Activated CD4-positive, alpha-beta T cell treated with anti-CD3 and anti-CD28 coated beads for 48 hours (primary cell): ENCODE data around the gene FCN2.

ENCODE experiments used
- DNase-seq: peaks from one replicate; pipeline ENCODE4 v3.0.0-alpha.2; 2020

The FCN2 gene

GRCh38 chr9:134880484-134881312, at the start of gene FCN2:
Gene FCN2 (plus strand): TSS chr9:134880810. CDS start chr9:134880822, 12 bp downstream.
- no peak for DNase-seq

GRCh38 chr9:134830926-134831720, 49.5 kb upstream of the FCN2 start:
- DNase-seq: no peak

- DNase-seq: no peak
Observed at GRCh38 chr9:134832471-134832870, 48.1 kb upstream of the FCN2 start.

- DNase-seq: no peak
Observed at GRCh38 chr9:134833294-134833880, 47.2 kb upstream of the FCN2 start.

DNA sequence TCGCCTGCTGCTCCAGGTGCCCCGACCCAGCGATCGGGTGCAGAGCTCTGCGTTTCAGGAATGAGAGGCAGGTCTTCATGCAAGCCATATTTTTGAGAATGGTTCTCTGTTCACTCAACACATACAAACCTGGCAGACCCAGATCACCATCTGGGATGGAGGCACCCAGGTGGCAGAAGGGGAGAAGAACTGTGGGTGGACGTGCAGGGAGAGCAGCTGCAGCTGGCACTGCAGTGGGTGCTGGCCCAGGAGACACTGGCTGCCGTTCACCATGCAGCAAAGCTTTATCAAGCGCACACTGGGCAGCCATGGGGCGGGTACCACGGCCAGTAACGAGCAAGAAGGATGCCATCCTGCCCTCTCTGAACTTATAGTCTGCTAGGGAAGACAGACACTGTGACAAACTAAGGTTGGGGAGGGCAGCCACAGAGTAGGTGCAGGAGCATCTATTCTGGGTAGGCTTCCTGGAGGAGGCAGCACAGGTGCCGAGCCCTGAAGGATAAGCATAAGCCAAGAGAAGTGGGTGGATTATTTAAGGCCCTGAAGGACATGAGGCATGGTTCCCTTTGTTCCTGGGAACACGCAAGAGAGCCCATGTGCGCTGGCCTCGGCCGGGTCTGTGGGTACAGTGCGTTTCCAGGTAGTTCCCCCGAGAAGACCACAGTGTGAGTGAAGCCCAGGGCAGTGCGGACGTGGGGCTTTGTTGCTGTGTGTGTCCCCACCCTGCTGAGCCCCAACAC, 46.2 kb upstream of the FCN2 start:
- DNase-seq: no peak

DNA sequence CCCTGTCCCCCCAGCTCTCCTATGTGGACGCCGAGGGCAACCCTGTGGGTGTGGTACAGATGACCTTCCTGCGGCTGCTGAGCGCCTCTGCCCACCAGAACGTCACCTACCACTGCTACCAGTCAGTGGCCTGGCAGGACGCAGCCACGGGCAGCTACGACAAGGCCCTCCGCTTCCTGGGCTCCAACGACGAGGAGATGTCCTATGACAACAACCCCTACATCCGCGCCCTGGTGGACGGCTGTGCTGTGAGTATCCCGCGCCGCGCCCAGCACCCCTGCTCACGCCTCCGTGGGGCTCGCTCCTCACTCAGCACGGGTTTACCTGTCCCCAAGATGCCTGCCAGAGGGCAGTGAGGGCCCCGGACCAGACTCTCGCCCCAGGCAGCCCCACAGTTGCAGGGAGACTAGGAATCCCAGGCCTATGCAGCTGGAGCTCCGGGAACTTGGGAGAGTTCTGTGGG, 45.6 kb upstream of the FCN2 start:
- no peak for DNase-seq

DNA sequence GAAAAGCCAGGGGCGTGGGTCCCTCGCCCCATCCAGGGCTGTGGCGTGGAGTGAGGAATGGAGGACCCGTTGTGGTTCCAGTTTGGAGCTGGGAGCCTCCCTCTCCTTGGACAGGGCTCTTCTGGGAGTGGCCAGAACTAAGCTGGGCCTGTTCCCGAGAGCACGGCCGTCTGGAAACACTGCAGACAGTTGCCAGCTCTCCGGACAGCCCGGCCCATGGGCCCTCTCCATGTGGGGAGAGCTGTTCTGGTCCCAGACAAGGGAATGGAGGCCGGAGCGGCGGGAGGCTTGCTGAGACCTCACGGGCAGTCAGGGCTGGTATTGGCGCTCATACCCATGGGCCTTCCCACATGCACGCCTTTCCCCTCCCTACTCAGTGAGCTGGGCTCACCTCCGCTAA, 45.2 kb upstream of the FCN2 start:
- DNase-seq: no peak

DNA sequence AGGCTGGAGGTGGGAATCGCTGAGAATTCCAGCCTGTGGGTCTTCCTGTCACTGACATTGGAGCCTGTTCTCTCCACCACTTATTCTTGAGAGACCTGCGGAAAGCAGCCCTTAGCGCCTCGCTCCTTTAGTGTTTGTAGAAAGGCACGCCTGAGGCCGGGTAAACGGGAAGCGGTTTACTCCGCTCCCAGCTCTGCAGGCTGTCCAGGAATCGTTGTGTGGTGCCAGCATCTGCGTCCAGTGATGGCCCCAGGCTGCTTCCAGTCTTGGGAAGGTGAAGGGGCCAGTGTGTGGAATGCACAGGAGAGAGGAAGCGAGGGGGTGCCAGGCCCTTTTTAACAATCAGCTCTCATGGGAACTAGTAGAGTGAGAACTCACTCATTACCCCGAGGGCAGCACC, 44.6 kb upstream of the FCN2 start:
- no peak for DNase-seq

DNA sequence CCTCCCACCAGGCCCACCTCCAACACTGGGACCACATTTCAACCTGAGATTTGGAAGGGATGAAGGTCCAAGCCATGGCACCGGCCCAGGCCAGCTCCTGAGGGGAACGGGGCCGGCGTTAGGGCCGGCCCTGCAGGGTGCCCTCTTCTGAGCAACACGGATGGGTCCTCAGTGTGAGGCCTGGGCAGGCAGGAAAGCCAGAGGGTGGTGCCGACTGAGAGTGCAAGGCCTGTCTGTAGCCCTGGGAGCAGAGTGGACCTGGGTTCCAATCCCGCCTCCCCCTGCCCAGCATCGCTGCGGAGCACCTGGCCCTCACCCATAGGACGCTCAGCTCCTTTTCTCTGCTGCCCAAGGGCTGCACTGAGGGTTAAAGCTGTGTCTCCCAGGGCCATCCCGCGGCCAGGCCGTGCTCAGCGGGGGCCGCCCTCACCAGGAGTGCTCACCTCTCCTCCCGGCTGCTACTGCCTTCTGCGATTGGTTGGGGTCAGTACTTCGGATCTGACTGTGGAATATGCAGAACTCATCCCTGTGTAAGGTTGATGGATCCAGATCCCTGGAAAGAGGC, 44.1 kb upstream of the FCN2 start:
- DNase-seq: no peak

DNA sequence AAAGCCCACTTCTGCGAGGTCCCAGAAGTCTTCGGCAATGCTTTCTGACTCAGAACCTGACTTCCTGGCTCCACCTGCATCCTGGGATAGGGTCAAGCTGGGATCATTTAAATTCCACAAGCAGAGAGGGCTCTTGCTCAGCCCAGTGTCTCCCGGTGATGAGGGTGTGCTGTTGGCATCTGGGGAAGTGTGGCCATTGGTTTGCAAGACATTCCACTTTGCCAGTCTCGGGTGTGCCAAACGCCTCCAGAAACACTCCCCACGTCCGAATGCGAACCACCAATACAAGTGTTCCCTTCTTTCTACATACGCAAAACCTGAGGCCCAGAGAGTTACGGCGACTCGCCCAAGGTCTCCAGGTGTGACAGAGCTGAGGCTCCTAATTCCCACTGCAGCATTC, 43.1 kb upstream of the FCN2 start:
- no peak for DNase-seq

DNA sequence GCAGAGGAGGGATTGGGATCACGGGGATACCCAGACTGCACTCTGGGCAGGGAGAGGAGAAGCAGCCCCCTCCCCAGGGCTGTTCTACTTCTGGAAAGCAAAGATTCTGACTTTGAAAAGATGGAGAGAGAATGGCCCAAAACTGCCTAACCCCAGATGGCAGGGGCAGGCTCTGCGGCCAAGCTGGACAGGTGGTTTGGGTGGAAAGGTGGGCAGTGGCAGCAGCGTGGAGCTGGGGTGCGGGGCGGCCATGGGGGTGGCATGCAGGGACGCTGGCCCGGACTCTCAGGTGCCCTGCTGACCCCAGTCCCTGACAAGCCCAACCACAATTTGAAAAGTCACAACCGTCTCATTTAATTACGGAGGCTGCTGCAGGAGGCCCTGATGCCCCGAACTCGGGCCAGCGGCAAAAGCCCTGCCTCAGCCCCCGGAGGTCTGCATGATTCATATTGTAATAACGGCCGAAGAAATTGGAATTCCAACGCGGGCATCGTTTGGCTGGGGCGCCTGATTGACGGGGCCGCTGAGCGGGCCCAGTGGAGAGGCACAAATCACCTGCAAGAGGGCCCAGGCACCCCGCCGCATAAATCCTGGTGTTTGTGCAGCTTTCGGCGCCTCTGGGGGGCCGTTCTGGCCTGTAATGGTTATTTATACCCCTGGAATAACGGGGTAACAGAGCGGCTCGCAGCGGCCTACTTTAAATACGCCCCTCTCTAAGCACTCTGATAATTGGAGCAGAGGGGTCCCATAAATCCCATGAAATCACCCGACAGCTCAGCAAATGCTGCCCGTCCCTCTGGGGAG, 41.8 kb upstream of the FCN2 start:
- DNase-seq: no peak

DNA sequence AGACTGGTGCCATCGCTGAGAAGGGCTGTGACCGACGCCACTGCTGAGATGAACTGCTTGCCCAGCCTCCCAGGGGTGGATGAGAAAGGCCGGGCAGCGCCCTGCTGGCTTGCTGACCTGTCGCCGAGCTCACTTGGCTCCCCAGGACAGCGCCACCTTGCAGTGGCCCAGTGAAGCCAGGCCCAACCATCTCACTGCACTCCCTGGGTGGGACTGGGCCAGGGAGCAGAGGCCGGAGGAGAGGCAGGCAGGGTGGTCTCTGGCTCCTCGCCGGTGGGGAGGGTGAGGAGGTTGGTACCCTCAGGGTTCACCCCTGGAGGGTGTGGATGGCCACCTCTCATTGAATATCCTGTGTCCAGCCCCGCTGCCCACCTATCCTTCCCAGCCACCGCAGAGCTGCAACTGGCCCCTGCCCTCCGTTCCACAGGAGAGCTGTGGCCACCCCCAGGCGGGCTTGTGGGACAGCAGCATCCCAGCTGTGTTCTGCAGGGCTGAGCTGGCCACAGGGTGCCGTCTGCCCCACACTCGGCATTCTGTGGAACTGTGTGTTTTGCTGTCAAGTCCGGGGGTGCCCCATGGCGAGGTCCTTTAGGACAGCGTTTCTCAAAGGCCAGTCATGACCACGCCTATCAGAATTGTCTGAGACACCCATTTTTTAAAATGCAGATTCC, 41.0 kb upstream of the FCN2 start:
- no peak for DNase-seq

GRCh38 chr9:134840511-134840910, 40.1 kb upstream of the FCN2 start:
- no peak for DNase-seq

DNA sequence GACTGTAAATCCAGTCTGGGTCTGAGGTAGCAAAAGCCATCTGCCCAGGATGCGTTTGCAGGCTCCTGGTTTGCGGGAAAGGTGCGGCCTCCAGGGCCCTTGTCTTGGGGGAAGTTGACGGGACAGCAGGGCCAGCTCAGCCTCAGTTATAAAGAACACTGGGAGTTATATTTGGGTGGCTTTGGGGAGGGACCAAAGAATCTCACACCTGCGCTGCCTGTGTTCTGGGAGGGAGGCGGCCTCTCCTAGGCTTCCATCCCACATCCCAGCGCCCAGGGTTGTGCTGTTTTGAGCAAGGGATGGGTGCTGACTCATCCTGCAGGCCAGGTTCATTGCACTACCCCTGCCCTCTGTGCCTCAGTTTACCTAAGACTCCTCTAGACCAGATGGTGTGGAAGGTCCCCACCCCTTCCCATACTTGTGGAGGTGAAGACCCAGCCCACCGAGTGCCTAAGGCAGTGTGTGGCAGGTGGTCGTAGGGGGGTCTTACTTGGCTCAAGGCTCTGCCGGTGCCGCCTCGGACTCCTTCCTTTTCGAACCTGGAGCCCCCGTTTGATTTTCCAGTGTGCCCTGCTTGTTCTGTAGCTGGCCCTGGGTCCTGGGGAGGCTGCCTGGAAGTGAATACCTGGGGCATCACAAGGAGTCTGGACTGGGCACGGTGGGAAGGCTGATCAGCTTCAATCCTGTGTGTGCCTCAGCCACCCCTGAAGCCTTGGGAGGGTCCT, 39.3 kb upstream of the FCN2 start:
- no peak for DNase-seq

DNA sequence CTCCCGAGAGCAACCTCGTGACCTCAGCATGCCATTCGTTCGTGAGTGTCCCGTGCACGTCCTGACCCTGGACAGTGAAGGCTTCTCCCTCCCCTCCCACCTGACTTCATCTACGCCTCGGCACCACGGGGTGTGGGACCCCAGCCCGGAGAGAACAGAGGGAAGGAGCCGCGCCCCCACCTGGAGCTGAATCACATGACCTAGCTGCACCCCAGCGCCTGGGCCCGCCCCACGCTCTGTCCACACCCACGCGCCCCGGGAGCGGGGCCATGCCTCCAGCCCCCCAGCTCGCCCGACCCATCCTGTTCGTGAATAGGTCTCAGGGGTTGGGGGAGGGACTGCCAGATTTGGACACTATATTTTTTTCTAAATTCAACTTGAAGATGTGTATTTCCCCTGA, 38.3 kb upstream of the FCN2 start:
- DNase-seq: no peak

DNA sequence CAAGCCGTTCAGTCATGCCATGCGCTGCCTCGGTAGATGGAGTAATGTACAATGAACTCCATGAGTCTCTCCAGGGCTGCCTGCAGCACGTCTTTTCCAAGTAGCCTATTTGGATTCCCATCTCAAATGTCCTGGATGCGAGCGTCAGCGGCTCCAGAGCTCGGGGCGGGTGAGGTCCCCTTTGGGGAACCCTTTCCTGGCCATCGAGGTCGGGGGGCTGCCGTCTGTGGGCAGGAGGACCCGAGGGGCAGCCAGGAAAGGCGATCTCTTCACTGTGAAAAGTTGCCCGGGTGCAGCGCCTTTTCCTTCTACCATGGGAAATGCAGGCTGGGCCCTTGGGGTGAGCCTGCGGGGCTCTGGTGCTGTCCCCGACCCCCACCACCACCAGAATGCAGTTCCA, 36.9 kb upstream of the FCN2 start:
- DNase-seq: no peak

GRCh38 chr9:134844821-134845220, 35.8 kb upstream of the FCN2 start:
- no peak for DNase-seq

DNA sequence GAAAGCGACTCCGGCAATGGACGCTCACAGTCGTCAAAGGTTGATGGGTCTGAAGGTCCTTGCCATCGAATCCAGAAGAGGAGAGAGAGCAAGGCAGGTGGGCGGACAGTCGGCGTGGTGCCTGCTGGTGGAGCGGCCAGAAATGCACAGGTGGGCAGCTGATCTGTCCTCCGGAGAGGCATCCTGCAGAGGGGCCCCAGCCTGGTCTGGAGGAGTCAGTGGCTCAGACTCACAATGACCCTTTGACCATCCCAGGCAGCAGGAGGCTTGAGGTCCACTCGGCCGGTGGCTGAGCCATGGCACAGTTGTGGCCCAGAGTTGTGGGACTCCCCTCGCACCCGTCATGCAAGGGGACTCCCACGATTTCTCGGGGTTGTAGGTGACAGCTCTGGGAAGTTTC, 34.4 kb upstream of the FCN2 start:
- no peak for DNase-seq

- DNase-seq: no peak
Observed at GRCh38 chr9:134846699-134847098, 33.9 kb upstream of the FCN2 start.

- DNase-seq: no peak
Observed at GRCh38 chr9:134847138-134847537, 33.5 kb upstream of the FCN2 start.
